Measurements from ENCODE around the gene C19orf38.
A peak's percentile ranks its signal among the peaks of the same experiment; 100 is the strongest.

DNA sequence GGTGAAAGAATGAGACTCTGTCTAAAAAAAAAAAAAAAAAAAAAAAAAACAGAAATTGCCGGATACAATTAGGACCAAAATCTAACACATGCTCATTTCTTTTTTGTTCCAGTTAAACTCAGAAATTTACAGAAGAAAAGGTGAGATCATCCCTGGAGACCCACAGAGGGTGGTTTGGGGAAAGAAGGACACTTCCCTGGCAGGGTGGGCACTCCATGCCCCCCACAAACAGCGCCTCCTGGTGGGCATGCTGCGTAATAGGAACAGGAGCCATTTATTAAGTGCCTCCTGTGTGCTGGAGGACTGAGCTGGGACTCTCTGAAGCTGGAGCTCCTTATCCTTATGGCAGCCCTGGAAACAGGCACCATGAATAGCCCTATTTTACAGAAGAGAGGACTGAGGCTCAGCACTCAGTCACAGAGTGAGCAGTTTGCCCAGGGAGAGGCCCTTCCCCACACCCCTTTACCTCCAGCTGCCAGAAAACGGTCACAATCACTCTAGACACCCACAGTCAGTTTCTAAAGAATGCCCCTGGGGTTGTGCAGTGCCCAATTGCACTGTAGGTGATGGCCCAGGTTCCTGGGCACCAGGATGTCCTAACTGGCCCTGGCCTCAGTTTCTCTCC is 10.1 kb downstream of the C19orf38 start:
- peak; percentile 86 for TF ChIP-seq CTCF (conservative IDR thresholded peaks at IDR 0.05)
- no peak for TF ChIP-seq ZFX (IDR thresholded peaks at IDR 0.05)
